Measurements from ENCODE around the gene LAMC3.
"Not testable (repeated sequence)": the region's sequence is repeated elsewhere in the genome, so short reads cannot be mapped to it uniquely, and the experiment has no call there.

The LAMC3 gene

GRCh38 chr9:131113655-131114054 lies 104.7 kb downstream of the LAMC3 start:
- TF ChIP-seq CTCF (IDR thresholded peaks at IDR 0.05; ENCODE audit: low read depth, low read length): no peak
- DNase-seq (ENCODE audit: low read depth in 2 of 2): no peak
- no peak overlapping the region for H3K4me3 ChIP-seq (replicated peaks in 1 of 2; ENCODE audit: low read depth in 2 of 2, low read length in 2 of 2)

- no peak for TF ChIP-seq CTCF (IDR thresholded peaks at IDR 0.05; ENCODE audit: low read depth, low read length)
- no peak for DNase-seq (ENCODE audit: low read depth in 2 of 2)
- no peak overlapping the region for H3K4me3 ChIP-seq (replicated peaks in 1 of 2; ENCODE audit: low read depth in 2 of 2, low read length in 2 of 2)
Observed at GRCh38 chr9:131114084-131114535, 105.1 kb downstream of the LAMC3 start.

- H3K4me3 ChIP-seq (replicated peaks in 1 of 2; ENCODE audit: low read depth in 2 of 2, low read length in 2 of 2); DNase-seq (ENCODE audit: low read depth in 2 of 2): not testable (repeated sequence)
Observed at GRCh38 chr9:131115360-131115742, 106.4 kb downstream of the LAMC3 start.

GRCh38 chr9:131116281-131117120 lies 107.5 kb downstream of the LAMC3 start:
- TF ChIP-seq CTCF (IDR thresholded peaks at IDR 0.05; ENCODE audit: low read depth, low read length): no peak
- H3K4me3 ChIP-seq (replicated peaks in 1 of 2; ENCODE audit: low read depth in 2 of 2, low read length in 2 of 2): no peak overlapping the region
- peak; percentile 13 to 22 for DNase-seq (ENCODE audit: low read depth in 2 of 2)

DNA sequence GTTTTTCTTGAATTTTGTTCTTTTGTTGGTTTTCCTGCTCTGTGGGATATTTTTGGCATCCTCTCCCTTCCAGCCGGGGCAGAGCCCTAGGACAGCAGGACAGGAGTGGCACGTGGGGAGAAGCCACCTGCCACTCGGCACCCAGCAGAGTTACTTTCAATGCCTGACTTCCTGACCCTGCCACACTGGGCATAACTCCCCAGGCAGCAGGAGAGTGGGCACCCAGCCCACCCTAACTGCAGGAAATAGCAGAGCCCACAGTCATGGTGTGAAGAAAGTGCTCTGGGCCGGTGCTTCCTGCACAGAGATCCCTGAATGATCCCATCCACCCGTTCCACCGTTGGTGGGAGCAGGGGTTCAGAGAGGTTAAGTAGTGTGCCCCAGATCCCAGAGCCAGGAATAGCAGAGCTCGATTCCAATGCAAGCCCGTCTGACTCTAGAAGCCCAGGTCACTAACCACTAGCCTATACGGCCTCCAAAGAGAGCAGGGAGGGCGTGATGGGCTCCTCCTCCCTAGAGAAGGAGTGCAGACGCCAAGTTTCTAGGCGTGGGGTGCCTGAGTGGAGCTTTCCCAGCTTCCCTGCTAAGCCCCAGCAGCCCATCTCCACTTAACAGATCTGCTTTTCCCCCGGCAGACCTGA lies 108.3 kb downstream of the LAMC3 start:
- peak; percentile 15 to 36 for DNase-seq (ENCODE audit: low read depth in 2 of 2)
- no peak for TF ChIP-seq CTCF (IDR thresholded peaks at IDR 0.05; ENCODE audit: low read depth, low read length)
- no peak overlapping the region for H3K4me3 ChIP-seq (replicated peaks in 1 of 2; ENCODE audit: low read depth in 2 of 2, low read length in 2 of 2)

- no peak for TF ChIP-seq CTCF (IDR thresholded peaks at IDR 0.05; ENCODE audit: low read depth, low read length)
- no peak for DNase-seq (ENCODE audit: low read depth in 2 of 2)
- no peak overlapping the region for H3K4me3 ChIP-seq (replicated peaks in 1 of 2; ENCODE audit: low read depth in 2 of 2, low read length in 2 of 2)
Observed at GRCh38 chr9:131117762-131118145, 108.8 kb downstream of the LAMC3 start.

GRCh38 chr9:131119600-131119999 lies 110.6 kb downstream of the LAMC3 start:
- no peak overlapping the region for H3K4me3 ChIP-seq (replicated peaks in 1 of 2; ENCODE audit: low read depth in 2 of 2, low read length in 2 of 2)
- TF ChIP-seq CTCF (IDR thresholded peaks at IDR 0.05; ENCODE audit: low read depth, low read length): no peak
- DNase-seq (ENCODE audit: low read depth in 2 of 2): no peak

Measured in cardiac fibroblast (primary cell).